Measurements from ENCODE around the gene DHRS9.

- TF ChIP-seq POLR2A (IDR thresholded peaks at IDR 0.05) (no peak), CTCF (IDR thresholded peaks at IDR 0.05) (no peak)
Observed at GRCh38 chr2:169106134-169106533, 36.8 kb downstream of the DHRS9 start.
